ENCODE measurements around the gene BEAN1.

The BEAN1 gene

GRCh38 chr16:66388350-66389139 lies 38.5 kb upstream of the BEAN1 start:
- DNase-seq (ENCODE audit: insufficient read length, low spot score) (no peak), FAIRE-seq (no peak)

GRCh38 chr16:66389256-66390176 lies 37.6 kb upstream of the BEAN1 start:
- TF ChIP-seq POLR2A (IDR thresholded peaks at IDR 0.05; ENCODE audit: low read depth, low read length): no peak
- DNase-seq (ENCODE audit: insufficient read length, low spot score) (no peak), FAIRE-seq (no peak)

More at GRCh38 chr16:66388350-66389139, 38.5 kb upstream of the BEAN1 start:
- TF ChIP-seq POLR2A (IDR thresholded peaks at IDR 0.05; ENCODE audit: low read depth, low read length): no peak

- TF ChIP-seq POLR2A (IDR thresholded peaks at IDR 0.05; ENCODE audit: low read depth, low read length): no peak
- DNase-seq (ENCODE audit: insufficient read length, low spot score): no peak
- no peak for FAIRE-seq
These were observed 36.6 kb upstream of the BEAN1 start for GRCh38 chr16:66390346-66391108.

GRCh38 chr16:66391726-66392670 lies 35.1 kb upstream of the BEAN1 start:
- FAIRE-seq: no peak
- no peak for DNase-seq (ENCODE audit: insufficient read length, low spot score)
- TF ChIP-seq POLR2A (IDR thresholded peaks at IDR 0.05; ENCODE audit: low read depth, low read length): no peak

GRCh38 chr16:66395806-66396555 lies 31.1 kb upstream of the BEAN1 start:
- FAIRE-seq: no peak
- TF ChIP-seq POLR2A (IDR thresholded peaks at IDR 0.05; ENCODE audit: low read depth, low read length): no peak
- no peak for DNase-seq (ENCODE audit: insufficient read length, low spot score)

- no peak for TF ChIP-seq POLR2A (IDR thresholded peaks at IDR 0.05; ENCODE audit: low read depth, low read length)
- FAIRE-seq (no peak), DNase-seq (ENCODE audit: insufficient read length, low spot score) (no peak)
These were observed 29.2 kb upstream of the BEAN1 start for GRCh38 chr16:66397736-66398433.

- DNase-seq (ENCODE audit: insufficient read length, low spot score) (no peak), FAIRE-seq (no peak)
- no peak for TF ChIP-seq POLR2A (IDR thresholded peaks at IDR 0.05; ENCODE audit: low read depth, low read length)
These were observed 28.1 kb upstream of the BEAN1 start for GRCh38 chr16:66399031-66399430.

GRCh38 chr16:66399930-66400329 lies 27.2 kb upstream of the BEAN1 start:
- no peak for DNase-seq (ENCODE audit: insufficient read length, low spot score)
- no peak for TF ChIP-seq POLR2A (IDR thresholded peaks at IDR 0.05; ENCODE audit: low read depth, low read length)
- no peak for FAIRE-seq

- no peak for DNase-seq (ENCODE audit: insufficient read length, low spot score)
- TF ChIP-seq POLR2A (IDR thresholded peaks at IDR 0.05; ENCODE audit: low read depth, low read length): no peak
- no peak for FAIRE-seq
These were observed 26.4 kb upstream of the BEAN1 start for GRCh38 chr16:66400503-66401380.

GRCh38 chr16:66401610-66402009 lies 25.5 kb upstream of the BEAN1 start:
- no peak for TF ChIP-seq POLR2A (IDR thresholded peaks at IDR 0.05; ENCODE audit: low read depth, low read length)
- FAIRE-seq (no peak), DNase-seq (ENCODE audit: insufficient read length, low spot score) (no peak)

GRCh38 chr16:66402166-66402565 lies 24.9 kb upstream of the BEAN1 start:
- TF ChIP-seq POLR2A (IDR thresholded peaks at IDR 0.05; ENCODE audit: low read depth, low read length): no peak
- DNase-seq (ENCODE audit: insufficient read length, low spot score) (no peak), FAIRE-seq (no peak)

Measured in H54 (cell line).